ENCODE data around the gene U2SURP. TPM values are rescaled to one million over a fixed set of nuclear protein-coding genes. Genes with fewer than 3 reads are reported as not detected.

Gene U2SURP
- total and polyA plus RNA-seq, 10 of the 15 experiments (the other 5 are each of a cell fraction or from before 2014, with no cell fraction given) = 76.3 to 277 (median 150) TPM

DNA sequence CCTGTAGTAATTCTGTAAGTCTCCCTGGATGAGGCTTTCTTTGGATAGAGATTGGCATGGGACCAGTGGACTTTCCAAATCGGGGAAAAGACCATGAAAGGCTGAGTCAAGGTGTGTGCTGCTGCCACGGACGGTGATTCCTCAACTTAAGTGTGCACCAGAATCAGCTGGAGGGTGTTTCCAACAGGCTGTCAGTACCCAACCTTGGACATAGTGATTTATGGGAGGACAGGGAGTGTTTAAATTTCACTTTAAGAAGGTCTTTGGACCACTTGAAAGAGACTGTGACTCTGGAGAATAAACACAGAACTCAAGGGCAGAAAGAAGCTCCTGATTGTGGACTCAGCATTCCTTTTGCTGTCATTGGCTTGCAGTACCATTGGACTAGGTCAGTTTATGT, 97.8 kb downstream of the U2SURP start (continued):
- no peak for TF ChIP-seq NR2C1 (IDR thresholded peaks at IDR 0.05)
- TF ChIP-seq NRF1 (conservative IDR thresholded peaks at IDR 0.05; ENCODE audit: low read depth, low read length) = no peak
- TF ChIP-seq SP1 (IDR thresholded peaks at IDR 0.05; ENCODE audit: low read depth, low read length) = no peak

DNA sequence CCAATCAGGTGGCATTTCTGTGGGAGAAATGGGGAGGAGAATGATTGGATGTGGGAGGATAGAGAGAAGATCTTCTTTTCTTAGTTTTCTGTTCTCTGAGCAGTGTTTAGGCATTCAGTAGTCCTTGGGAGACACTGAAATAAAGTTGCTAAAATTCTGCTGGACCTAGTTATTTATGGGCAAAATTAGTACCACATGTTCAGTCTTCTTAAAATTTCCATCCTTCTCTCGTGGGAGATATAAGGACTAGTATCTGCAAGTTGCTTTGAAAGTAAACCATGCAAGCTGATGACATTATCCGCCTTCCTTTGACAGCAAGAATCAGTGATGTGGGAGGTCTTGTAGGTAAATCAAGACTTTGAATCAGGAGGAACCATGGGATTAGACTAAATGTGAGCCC, 98.3 kb downstream of the U2SURP start:
- no TSS peak for BruUV-seq (replicated peaks)
- no peaks in the 10 kb centered on the region for H3K36me3 ChIP-seq (ENCODE audit: control insufficient read depth in 2 of 2, insufficient read depth in 2 of 2, low read length in 1 of 2)
- ChIA-PET SMC1A (ENCODE audit: uncharacterized antibody, unreplicated experiment) (interaction anchor here (1.1 kb wide), 1 partner anchor 10 kb away, joined by 3 read pairs; no protein-coding TSS in a partner anchor), POLR2A (no interaction called here), CTCF (no interaction called here), RAD21 (ENCODE audit: unreplicated experiment) (no interaction called here)
- no peak overlapping the region for H2AFZ ChIP-seq (ENCODE audit: control insufficient read depth, low read depth, low read length)
- no peak for ATAC-seq
- H3K27me3 ChIP-seq (replicated peaks in 1 of 2; ENCODE audit: control insufficient read depth in 2 of 2, insufficient read depth in 2 of 2, low read length in 1 of 2) = no peaks in the 10 kb centered on the region
- H3K79me2 ChIP-seq (ENCODE audit: control insufficient read depth, insufficient read depth, low read length) = no peaks in the 10 kb centered on the region
- in situ Hi-C loops (cut with MboI) (no loop called here), intact Hi-C loops (cut with micrococcal nuclease; ENCODE audit: unreplicated experiment) (no loop called here)
- 51% methylated on average over 2 of the region's 2 CpGs for WGBS (ENCODE audit: insufficient coverage, insufficient replicate concordance, low lambda C conversion rate, missing lambda C conversion rate)
- no peaks in the 10 kb centered on the region for H4K20me1 ChIP-seq (ENCODE audit: control insufficient read depth, insufficient read depth)
- DNase-seq (ENCODE audit: low read depth, low spot score) = no peak
- no peak overlapping the region for H3K9ac ChIP-seq (ENCODE audit: control insufficient read depth, insufficient read depth, low read length)
- H3K4me2 ChIP-seq (ENCODE audit: control insufficient read depth, insufficient read depth) = no peak overlapping the region
- no peak overlapping the region for H3K4me3 ChIP-seq
- no peak overlapping the region for H3K27ac ChIP-seq (ENCODE audit: control insufficient read depth, insufficient read depth)
- H3K4me1 ChIP-seq (ENCODE audit: control insufficient read depth, insufficient read depth, low read length) = no peaks in the 10 kb centered on the region
- H3K9me3 ChIP-seq (replicated peaks; ENCODE audit: control insufficient read depth, insufficient read depth, low read length) = peaks cover 10% of the 10 kb centered on the region
- no peak for FAIRE-seq
- TF ChIP-seq, protein P1, sequence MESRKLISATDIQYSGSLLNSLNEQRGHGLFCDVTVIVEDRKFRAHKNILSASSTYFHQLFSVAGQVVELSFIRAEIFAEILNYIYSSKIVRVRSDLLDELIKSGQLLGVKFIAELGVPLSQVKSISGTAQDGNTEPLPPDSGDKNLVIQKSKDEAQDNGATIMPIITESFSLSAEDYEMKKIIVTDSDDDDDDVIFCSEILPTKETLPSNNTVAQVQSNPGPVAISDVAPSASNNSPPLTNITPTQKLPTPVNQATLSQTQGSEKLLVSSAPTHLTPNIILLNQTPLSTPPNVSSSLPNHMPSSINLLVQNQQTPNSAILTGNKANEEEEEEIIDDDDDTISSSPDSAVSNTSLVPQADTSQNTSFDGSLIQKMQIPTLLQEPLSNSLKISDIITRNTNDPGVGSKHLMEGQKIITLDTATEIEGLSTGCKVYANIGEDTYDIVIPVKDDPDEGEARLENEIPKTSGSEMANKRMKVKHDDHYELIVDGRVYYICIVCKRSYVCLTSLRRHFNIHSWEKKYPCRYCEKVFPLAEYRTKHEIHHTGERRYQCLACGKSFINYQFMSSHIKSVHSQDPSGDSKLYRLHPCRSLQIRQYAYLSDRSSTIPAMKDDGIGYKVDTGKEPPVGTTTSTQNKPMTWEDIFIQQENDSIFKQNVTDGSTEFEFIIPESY (IDR thresholded peaks at IDR 0.05) = no peak
- TF ChIP-seq IRF4 (IDR thresholded peaks at IDR 0.05; ENCODE audit: low read depth, low read length) (no peak), NBN (IDR thresholded peaks at IDR 0.05) (no peak), STAT1 (conservative IDR thresholded peaks at IDR 0.05) (no peak), TARDBP (IDR thresholded peaks at IDR 0.05; ENCODE audit: borderline replicate concordance) (no peak), PAX8 (IDR thresholded peaks at IDR 0.05) (no peak), SP1 (IDR thresholded peaks at IDR 0.05; ENCODE audit: low read depth, low read length) (no peak), RBBP5 (conservative IDR thresholded peaks at IDR 0.05) (no peak), MTA2 (IDR thresholded peaks at IDR 0.05; ENCODE audit: low read depth) (no peak), ESRRA (IDR thresholded peaks at IDR 0.05; ENCODE audit: low read length) (no peak), PML (IDR thresholded peaks at IDR 0.05; ENCODE audit: low read length) (no peak)
- TF ChIP-seq, protein P2, sequence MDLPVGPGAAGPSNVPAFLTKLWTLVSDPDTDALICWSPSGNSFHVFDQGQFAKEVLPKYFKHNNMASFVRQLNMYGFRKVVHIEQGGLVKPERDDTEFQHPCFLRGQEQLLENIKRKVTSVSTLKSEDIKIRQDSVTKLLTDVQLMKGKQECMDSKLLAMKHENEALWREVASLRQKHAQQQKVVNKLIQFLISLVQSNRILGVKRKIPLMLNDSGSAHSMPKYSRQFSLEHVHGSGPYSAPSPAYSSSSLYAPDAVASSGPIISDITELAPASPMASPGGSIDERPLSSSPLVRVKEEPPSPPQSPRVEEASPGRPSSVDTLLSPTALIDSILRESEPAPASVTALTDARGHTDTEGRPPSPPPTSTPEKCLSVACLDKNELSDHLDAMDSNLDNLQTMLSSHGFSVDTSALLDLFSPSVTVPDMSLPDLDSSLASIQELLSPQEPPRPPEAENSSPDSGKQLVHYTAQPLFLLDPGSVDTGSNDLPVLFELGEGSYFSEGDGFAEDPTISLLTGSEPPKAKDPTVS (IDR thresholded peaks at IDR 0.05; ENCODE audit: low read depth, low read length) = no peak
- TF ChIP-seq, protein P3, sequence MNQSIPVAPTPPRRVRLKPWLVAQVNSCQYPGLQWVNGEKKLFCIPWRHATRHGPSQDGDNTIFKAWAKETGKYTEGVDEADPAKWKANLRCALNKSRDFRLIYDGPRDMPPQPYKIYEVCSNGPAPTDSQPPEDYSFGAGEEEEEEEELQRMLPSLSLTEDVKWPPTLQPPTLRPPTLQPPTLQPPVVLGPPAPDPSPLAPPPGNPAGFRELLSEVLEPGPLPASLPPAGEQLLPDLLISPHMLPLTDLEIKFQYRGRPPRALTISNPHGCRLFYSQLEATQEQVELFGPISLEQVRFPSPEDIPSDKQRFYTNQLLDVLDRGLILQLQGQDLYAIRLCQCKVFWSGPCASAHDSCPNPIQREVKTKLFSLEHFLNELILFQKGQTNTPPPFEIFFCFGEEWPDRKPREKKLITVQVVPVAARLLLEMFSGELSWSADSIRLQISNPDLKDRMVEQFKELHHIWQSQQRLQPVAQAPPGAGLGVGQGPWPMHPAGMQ (IDR thresholded peaks at IDR 0.05; ENCODE audit: borderline replicate concordance) = no peak
- TF ChIP-seq, protein P4, sequence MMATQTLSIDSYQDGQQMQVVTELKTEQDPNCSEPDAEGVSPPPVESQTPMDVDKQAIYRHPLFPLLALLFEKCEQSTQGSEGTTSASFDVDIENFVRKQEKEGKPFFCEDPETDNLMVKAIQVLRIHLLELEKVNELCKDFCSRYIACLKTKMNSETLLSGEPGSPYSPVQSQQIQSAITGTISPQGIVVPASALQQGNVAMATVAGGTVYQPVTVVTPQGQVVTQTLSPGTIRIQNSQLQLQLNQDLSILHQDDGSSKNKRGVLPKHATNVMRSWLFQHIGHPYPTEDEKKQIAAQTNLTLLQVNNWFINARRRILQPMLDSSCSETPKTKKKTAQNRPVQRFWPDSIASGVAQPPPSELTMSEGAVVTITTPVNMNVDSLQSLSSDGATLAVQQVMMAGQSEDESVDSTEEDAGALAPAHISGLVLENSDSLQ (IDR thresholded peaks at IDR 0.05) = no peak
- TF ChIP-seq, protein P5, sequence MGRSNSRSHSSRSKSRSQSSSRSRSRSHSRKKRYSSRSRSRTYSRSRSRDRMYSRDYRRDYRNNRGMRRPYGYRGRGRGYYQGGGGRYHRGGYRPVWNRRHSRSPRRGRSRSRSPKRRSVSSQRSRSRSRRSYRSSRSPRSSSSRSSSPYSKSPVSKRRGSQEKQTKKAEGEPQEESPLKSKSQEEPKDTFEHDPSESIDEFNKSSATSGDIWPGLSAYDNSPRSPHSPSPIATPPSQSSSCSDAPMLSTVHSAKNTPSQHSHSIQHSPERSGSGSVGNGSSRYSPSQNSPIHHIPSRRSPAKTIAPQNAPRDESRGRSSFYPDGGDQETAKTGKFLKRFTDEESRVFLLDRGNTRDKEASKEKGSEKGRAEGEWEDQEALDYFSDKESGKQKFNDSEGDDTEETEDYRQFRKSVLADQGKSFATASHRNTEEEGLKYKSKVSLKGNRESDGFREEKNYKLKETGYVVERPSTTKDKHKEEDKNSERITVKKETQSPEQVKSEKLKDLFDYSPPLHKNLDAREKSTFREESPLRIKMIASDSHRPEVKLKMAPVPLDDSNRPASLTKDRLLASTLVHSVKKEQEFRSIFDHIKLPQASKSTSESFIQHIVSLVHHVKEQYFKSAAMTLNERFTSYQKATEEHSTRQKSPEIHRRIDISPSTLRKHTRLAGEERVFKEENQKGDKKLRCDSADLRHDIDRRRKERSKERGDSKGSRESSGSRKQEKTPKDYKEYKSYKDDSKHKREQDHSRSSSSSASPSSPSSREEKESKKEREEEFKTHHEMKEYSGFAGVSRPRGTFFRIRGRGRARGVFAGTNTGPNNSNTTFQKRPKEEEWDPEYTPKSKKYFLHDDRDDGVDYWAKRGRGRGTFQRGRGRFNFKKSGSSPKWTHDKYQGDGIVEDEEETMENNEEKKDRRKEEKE (IDR thresholded peaks at IDR 0.05) = no peak
